ENCODE results near the gene PPM1J. TPM values are rescaled to one million over a fixed set of nuclear protein-coding genes. Genes with fewer than 3 reads are reported as not detected.

The PPM1J gene
- total and polyA plus RNA-seq, 2 of the 8 experiments (the other 6 are each of a cell fraction or from before 2014, with no cell fraction given): 19.4 to 31.6 TPM

DNA sequence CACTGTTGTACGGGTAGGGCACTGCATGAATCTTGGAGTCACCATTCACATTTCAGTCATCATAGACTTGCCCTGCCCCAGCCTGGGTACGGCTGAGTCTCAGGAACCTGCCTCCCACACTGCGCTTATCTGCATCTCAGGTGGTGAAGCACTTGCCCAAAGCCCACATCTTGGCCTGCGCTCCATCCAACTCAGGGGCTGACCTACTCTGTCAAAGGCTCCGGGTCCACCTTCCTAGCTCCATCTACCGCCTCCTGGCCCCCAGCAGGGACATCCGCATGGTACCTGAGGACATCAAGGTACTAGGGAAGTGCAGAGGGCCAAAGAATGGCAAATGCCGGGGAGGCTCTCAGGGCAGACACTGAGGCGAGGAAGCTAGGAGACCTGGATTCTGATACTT, 19.9 kb downstream of the PPM1J start:
- no peak overlapping the region for H2BK15ac ChIP-seq (ENCODE audit: low read length)
- H4K91ac ChIP-seq (replicated peaks; ENCODE audit: insufficient read length, low read length): no peak overlapping the region
- no peak overlapping the region for H3K4me2 ChIP-seq (ENCODE audit: insufficient read depth in 1 of 2, low read depth in 2 of 2, low read length in 2 of 2)
- H3K4ac ChIP-seq (replicated peaks; ENCODE audit: insufficient read length, low read depth, low read length): no peak overlapping the region
- no peak overlapping the region for H4K8ac ChIP-seq (ENCODE audit: extremely low read depth, insufficient read depth, low read length)
- H4K5ac ChIP-seq (ENCODE audit: insufficient read length, low read depth, low read length): no peak overlapping the region
- no peak overlapping the region for H3K4me3 ChIP-seq (ENCODE audit: extremely low read depth in 1 of 4, insufficient read depth in 2 of 4, low read depth in 3 of 4, low read length in 4 of 4)
- H3K4me1 ChIP-seq (replicated peaks in 1 of 4; ENCODE audit: control insufficient read depth in 3 of 4, insufficient read depth in 4 of 4, low read length in 3 of 4): peaks cover 3 to 21% (median 10%) of the 10 kb centered on the region in 4 experiments; a peak in 6 of 7 replicates
- ChIA-PET CTCF (ENCODE audit: partially characterized antibody) (interaction anchor here (0.6 kb wide), 1 partner anchor 182 kb away, joined by 3 read pairs; no protein-coding TSS in a partner anchor), POLR2A (ENCODE audit: partially characterized antibody) (interaction anchor here (6.8 kb wide), 1 partner anchor 21 kb away, joined by 76 read pairs; the partner anchor contains the start of gene MOV10)
- H3K27ac ChIP-seq (ENCODE audit: low read depth, low read length): no peak overlapping the region
- no peak overlapping the region for H3K56ac ChIP-seq (replicated peaks; ENCODE audit: insufficient read length, low read depth, low read length)
- no peaks in the 10 kb centered on the region for H3K79me1 ChIP-seq (ENCODE audit: low read depth, low read length)
- no peak overlapping the region for H2AK5ac ChIP-seq (ENCODE audit: low read depth, low read length)
- no peak overlapping the region for H2BK20ac ChIP-seq (ENCODE audit: low read length)
- 94% methylated on average over 9 of the region's 9 CpGs; no CpG with 5 or more reads in 1 of the 2 experiments for WGBS, 2 experiments (ENCODE audit: extremely low coverage in 1 of 2, insufficient coverage in 1 of 2, insufficient read length in 1 of 2, insufficient replicate concordance in 2 of 2, low coverage in 1 of 2, low lambda C conversion rate in 2 of 2, missing lambda C conversion rate in 1 of 2)
- no peak for FAIRE-seq
- H3K23ac ChIP-seq (ENCODE audit: insufficient read length): no peak overlapping the region
- H3K27me3 ChIP-seq (replicated peaks in 1 of 4; ENCODE audit: control insufficient read depth in 3 of 4, extremely low read depth in 1 of 4, insufficient read depth in 3 of 4, low read length in 3 of 4): peaks cover 0 to 2% (median 0%) of the 10 kb centered on the region in 4 experiments; a peak in 1 of 7 replicates
- no peaks in the 10 kb centered on the region for H3K23me2 ChIP-seq (ENCODE audit: low read depth, low read length)
- H2BK12ac ChIP-seq (ENCODE audit: low read depth, low read length): no peak overlapping the region
- no peak overlapping the region for H3K14ac ChIP-seq (ENCODE audit: insufficient read length)
- no peak overlapping the region for H2AFZ ChIP-seq (ENCODE audit: low read length)
- H3K79me2 ChIP-seq (ENCODE audit: control insufficient read depth in 1 of 2, insufficient read depth in 2 of 2, low read length in 2 of 2): no peaks in the 10 kb centered on the region
- H3K9me3 ChIP-seq (ENCODE audit: insufficient read depth in 2 of 2, low read depth in 1 of 2, low read length in 1 of 2): no peaks in the 10 kb centered on the region
- no peak overlapping the region for H3K18ac ChIP-seq (ENCODE audit: extremely low read depth, low read length)
- peaks cover 5 to 23% of the 10 kb centered on the region in 2 experiments for H4K20me1 ChIP-seq (replicated peaks in 1 of 2; ENCODE audit: control insufficient read depth in 1 of 2, insufficient read depth in 2 of 2, low read length in 2 of 2)
- peaks cover 18 to 60% (median 34%) of the 10 kb centered on the region in 4 experiments for H3K36me3 ChIP-seq (ENCODE audit: control insufficient read depth in 2 of 4, insufficient read depth in 4 of 4, low read length in 3 of 4)
- no peak overlapping the region for H2BK5ac ChIP-seq (ENCODE audit: low read depth, low read length)
- H2BK120ac ChIP-seq (replicated peaks; ENCODE audit: low read depth, low read length): no peak overlapping the region
- DNase-seq (ENCODE audit: low read depth in 1 of 2, low spot score in 2 of 2): no peak
- no peak overlapping the region for H3K9ac ChIP-seq (replicated peaks in 1 of 4; ENCODE audit: extremely low read depth in 1 of 4, low read depth in 3 of 4, low read length in 3 of 4)
- no peak for TF ChIP-seq FOSL1 (IDR thresholded peaks at IDR 0.05; ENCODE audit: insufficient read depth, low read depth, low read length)
- TF ChIP-seq, protein P1, sequence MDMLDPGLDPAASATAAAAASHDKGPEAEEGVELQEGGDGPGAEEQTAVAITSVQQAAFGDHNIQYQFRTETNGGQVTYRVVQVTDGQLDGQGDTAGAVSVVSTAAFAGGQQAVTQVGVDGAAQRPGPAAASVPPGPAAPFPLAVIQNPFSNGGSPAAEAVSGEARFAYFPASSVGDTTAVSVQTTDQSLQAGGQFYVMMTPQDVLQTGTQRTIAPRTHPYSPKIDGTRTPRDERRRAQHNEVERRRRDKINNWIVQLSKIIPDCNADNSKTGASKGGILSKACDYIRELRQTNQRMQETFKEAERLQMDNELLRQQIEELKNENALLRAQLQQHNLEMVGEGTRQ (IDR thresholded peaks at IDR 0.05; ENCODE audit: low read length): no peak
- TF ChIP-seq CBX8 (IDR thresholded peaks at IDR 0.05; ENCODE audit: borderline replicate concordance, low read depth, low read length): no peak
- TF ChIP-seq ASH2L (IDR thresholded peaks at IDR 0.05; ENCODE audit: low read length): no peak

Data from H1 (cell line).